Amniotic epithelial cell (primary cell): ENCODE data around the gene PMEL.
A peak's percentile ranks its signal among the peaks of the same experiment; 100 is the strongest.
"Not testable (repeated sequence)": the region's sequence is repeated elsewhere in the genome, so short reads cannot be mapped to it uniquely, and the experiment has no call there.

ENCODE experiments used
- DNase-seq: peaks from one replicate; pipeline ENCODE4 v3.0.0-alpha.2; 2010; ENCODE audit warnings: low read depth

Gene PMEL

GRCh38 chr12:55965941-55966407 is at the start of gene PMEL:
TSS of gene PMEL (minus strand) at chr12:55966042. CDS start at chr12:55966011, 31 bp downstream.
- no peak for DNase-seq

- no peak for DNase-seq
Observed at GRCh38 chr12:56014205-56014604, 48.4 kb upstream of the PMEL start.

GRCh38 chr12:56013482-56013881 is 47.6 kb upstream of the PMEL start:
- DNase-seq, result no peak

- DNase-seq, result peak; percentile 75
Observed at GRCh38 chr12:56011509-56012090, 45.8 kb upstream of the PMEL start.

- peak; percentile 62 for DNase-seq
Observed at GRCh38 chr12:56010111-56010570, 44.3 kb upstream of the PMEL start.

GRCh38 chr12:56007564-56008559 is 42.0 kb upstream of the PMEL start:
- DNase-seq, result no peak

- no peak for DNase-seq
Observed at GRCh38 chr12:56004211-56004610, 38.4 kb upstream of the PMEL start.

- DNase-seq, result peak; percentile 17
Observed at GRCh38 chr12:56003376-56003775, 37.5 kb upstream of the PMEL start.

- DNase-seq, result no peak
Observed at GRCh38 chr12:56001487-56002100, 35.8 kb upstream of the PMEL start.

- not testable (repeated sequence) for DNase-seq
Observed at GRCh38 chr12:55999999-56000540, 34.2 kb upstream of the PMEL start.

- not testable (repeated sequence) for DNase-seq
Observed at GRCh38 chr12:55999522-55999921, 33.7 kb upstream of the PMEL start.

- no peak for DNase-seq
Observed at GRCh38 chr12:55997535-55997859, 31.7 kb upstream of the PMEL start.

- DNase-seq, result peak; percentile 97
Observed at GRCh38 chr12:55996715-55997534, 31.1 kb upstream of the PMEL start, which contains the start of gene SUOX. TSS of gene SUOX (plus strand) at chr12:55997276. CDS start at chr12:56002222, 4,946 bp downstream.

GRCh38 chr12:55996201-55996714 is 30.4 kb upstream of the PMEL start:
- peak; percentile 54 for DNase-seq

GRCh38 chr12:55995366-55995765 is 29.5 kb upstream of the PMEL start:
- DNase-seq, result no peak

GRCh38 chr12:55993230-55993853 is 27.5 kb upstream of the PMEL start:
- no peak for DNase-seq

- DNase-seq, result no peak
Observed at GRCh38 chr12:55991110-55991509, 25.3 kb upstream of the PMEL start.

- not testable (repeated sequence) for DNase-seq
Observed at GRCh38 chr12:55985976-55986375, 20.1 kb upstream of the PMEL start.

- no peak for DNase-seq
Observed at GRCh38 chr12:55985341-55985740, 19.5 kb upstream of the PMEL start.

- DNase-seq, result no peak
Observed at GRCh38 chr12:55984861-55985260, 19.0 kb upstream of the PMEL start.
